GM19240 (cell line): ENCODE data around the gene KRTAP20-3.

ENCODE experiments used
- DNase-seq: peaks from one replicate; pipeline ENCODE4 v3.0.0; 2011; ENCODE audit warnings: low spot score; ENCODE audit not compliant: insufficient read length

The KRTAP20-3 gene

GRCh38 chr21:30680586-30680985, 37.9 kb downstream of the KRTAP20-3 start:
- DNase-seq, result no peak

- DNase-seq, result no peak
Measured at GRCh38 chr21:30684506-30684905, 41.8 kb downstream of the KRTAP20-3 start.

- no peak for DNase-seq
Measured at GRCh38 chr21:30689822-30690221, 47.2 kb downstream of the KRTAP20-3 start.
